Neural progenitor cell (in vitro differentiated cells): Measurements from ENCODE around the gene ASXL1. TPM values are rescaled to one million over a fixed set of nuclear protein-coding genes. Genes with fewer than 3 reads are reported as not detected.
A peak's percentile ranks its signal among the peaks of the same experiment; 100 is the strongest.
"Not testable (repeated sequence)": the region's sequence is repeated elsewhere in the genome, so short reads cannot be mapped to it uniquely, and the experiment has no call there.

Source experiments
- DNase-seq: peaks from one replicate; pipeline ENCODE4 v3.0.0-alpha.2; 2016; ENCODE audit warnings: low spot score
- H2AFZ ChIP-seq: fragments of 200-600 bp; sonication (generic); replicated peaks from 2 replicates; pipeline ENCODE4 v1.6.1; 2016; ENCODE audit warnings: antibody characterized with exemption
- H3F3A ChIP-seq: fragments of 200-600 bp; sonication (generic); 2 replicates; pipeline ENCODE4 v1.6.1; 2016; ENCODE audit warnings: antibody characterized with exemption, low read depth
- H3K27ac ChIP-seq: fragments of 200-600 bp; sonication (generic); 2 replicates; pipeline ENCODE4 v1.5.1; 2016; ENCODE audit warnings: mild to moderate bottlenecking
- H3K27me3 ChIP-seq: fragments of 200-600 bp; sonication (generic); 2 replicates; pipeline ENCODE4 v1.6.1; 2016; ENCODE audit warnings: mild to moderate bottlenecking, moderate library complexity
- H3K36me3 ChIP-seq: fragments of 200-600 bp; sonication (generic); 2 replicates; pipeline ENCODE4 v1.5.1; 2016
- H3K4me1 ChIP-seq: fragments of 200-600 bp; sonication (generic); 2 replicates; pipeline ENCODE4 v1.6.1; 2016; ENCODE audit warnings: mixed run types
- H3K4me2 ChIP-seq: fragments of 200-600 bp; sonication (generic); 2 replicates; pipeline ENCODE4 v1.6.1; 2016
- H3K4me3 ChIP-seq: fragments of 200-600 bp; sonication (generic); 2 replicates; pipeline ENCODE4 v1.5.1; 2016
- H3K79me2 ChIP-seq: fragments of 200-600 bp; sonication (generic); 2 replicates; pipeline ENCODE4 v1.6.1; 2016; ENCODE audit warnings: low read depth
- H3K9ac ChIP-seq: fragments of 200-600 bp; sonication (generic); 2 replicates; pipeline ENCODE4 v1.6.1; 2016
- H3K9me3 ChIP-seq: fragments of 200-600 bp; sonication (generic); 2 replicates; pipeline ENCODE4 v1.5.1; 2016; ENCODE audit warnings: low read depth
- H4K20me1 ChIP-seq: fragments of 200-600 bp; sonication (generic); 2 replicates; pipeline ENCODE4 v1.6.1; 2016; ENCODE audit warnings: low read depth
- H3K27ac Mint-ChIP-seq: 3 replicates; pipeline ENCODE4 v1.8.0; 2021; ENCODE audit warnings: mixed read lengths
- H3K27me3 Mint-ChIP-seq: 2 replicates; pipeline ENCODE4 v1.8.0; 2022; ENCODE audit warnings: low read depth, mild to moderate bottlenecking, inconsistent platforms, moderate library complexity, mixed read lengths; ENCODE audit not compliant: insufficient read depth
- H3K36me3 Mint-ChIP-seq: 3 replicates; pipeline ENCODE4 v1.8.0; 2021; ENCODE audit warnings: mixed read lengths
- H3K4me1 Mint-ChIP-seq: 3 replicates; pipeline ENCODE4 v1.8.0; 2021; ENCODE audit warnings: mixed read lengths
- H3K4me3 Mint-ChIP-seq: 3 replicates; pipeline ENCODE4 v1.8.0; 2021; ENCODE audit warnings: mild to moderate bottlenecking, moderate library complexity, mixed read lengths
- H3K9me3 Mint-ChIP-seq: 3 replicates; pipeline ENCODE4 v1.8.0; 2020; ENCODE audit warnings: mixed read lengths
- CTCF ChIP-seq: fragments of 200-600 bp; sonication (generic); IDR thresholded peaks from 2 replicates; pipeline ENCODE4 v1.5.1; 2017; ENCODE audit warnings: antibody characterized with exemption, mild to moderate bottlenecking
- EZH2 ChIP-seq: fragments of 200-600 bp; sonication (generic); IDR thresholded peaks from 2 replicates; pipeline ENCODE4 v1.6.1; 2017; ENCODE audit warnings: antibody characterized with exemption, mild to moderate bottlenecking, moderate library complexity
- EZH2phosphoT487 ChIP-seq: fragments of 200-600 bp; sonication (generic); IDR thresholded peaks from 2 replicates; pipeline ENCODE4 v1.6.1; 2017; ENCODE audit warnings: antibody characterized with exemption
- total RNA-seq: library from RNA; depleted of rRNA; stranded (reverse); fragments of >200 nt; gene quantifications from 2 replicates; pipeline ENCODE4 v1.2.3, GENCODE V29; 2015; ENCODE audit warnings: low replicate concordance

ASXL1 gene
- total RNA-seq, 1 donor from 2014 or later = 48.2 TPM

- no peaks in the 10 kb centered on the region for H3K36me3 ChIP-seq
- no peak overlapping the region for H3K27ac ChIP-seq
- H3K79me2 ChIP-seq = peaks cover 12% of the 10 kb centered on the region
- Mint-ChIP-seq H3K27me3 (peaks cover 3% of the 10 kb centered on the region), H3K4me3 (peak overlapping the region; percentile 28), H3K27ac (no peak overlapping the region), H3K4me1 (peaks cover 15% of the 10 kb centered on the region), H3K9me3 (no peaks in the 10 kb centered on the region), H3K36me3 (peaks cover 3% of the 10 kb centered on the region)
- H2AFZ ChIP-seq = no peak overlapping the region
- H3K27me3 ChIP-seq = peaks cover 5% of the 10 kb centered on the region
- peaks cover 12% of the 10 kb centered on the region for H3F3A ChIP-seq
- peaks cover 9% of the 10 kb centered on the region for H4K20me1 ChIP-seq
- TF ChIP-seq EZH2phosphoT487 (no peak), CTCF (no peak), EZH2 (no peak)
- H3K4me3 ChIP-seq = no peak overlapping the region
- H3K4me1 ChIP-seq = peaks cover 2% of the 10 kb centered on the region
- H3K9me3 ChIP-seq = no peaks in the 10 kb centered on the region
- no peak overlapping the region for H3K9ac ChIP-seq
- no peak overlapping the region for H3K4me2 ChIP-seq
- DNase-seq = no peak
Observed at GRCh38 chr20:32354592-32355416, 3.3 kb upstream of the ASXL1 start.

GRCh38 chr20:32355417-32355841, 2.7 kb upstream of the ASXL1 start:
- DNase-seq = no peak
- peaks cover 7% of the 10 kb centered on the region for H3K36me3 Mint-ChIP-seq
- Histone ChIP-seq H3K79me2 (peaks cover 18% of the 10 kb centered on the region), H3K9ac (no peak overlapping the region), H3K4me3 (no peak overlapping the region), H2AFZ (no peak overlapping the region), H3K36me3 (no peaks in the 10 kb centered on the region), H3K9me3 (no peaks in the 10 kb centered on the region), H3K4me2 (no peak overlapping the region), H3K4me1 (peaks cover 6% of the 10 kb centered on the region), H4K20me1 (peaks cover 16% of the 10 kb centered on the region), H3K27me3 (peaks cover 5% of the 10 kb centered on the region), H3K27ac (no peak overlapping the region), H3F3A (peaks cover 12% of the 10 kb centered on the region)
- no peaks in the 10 kb centered on the region for H3K9me3 Mint-ChIP-seq
- H3K4me3 Mint-ChIP-seq = no peak overlapping the region
- no peak overlapping the region for H3K27ac Mint-ChIP-seq
- TF ChIP-seq EZH2 (no peak), EZH2phosphoT487 (no peak), CTCF (no peak)
- peaks cover 4% of the 10 kb centered on the region for H3K27me3 Mint-ChIP-seq
- peaks cover 22% of the 10 kb centered on the region for H3K4me1 Mint-ChIP-seq

- H2AFZ ChIP-seq = not testable (repeated sequence)
Observed at GRCh38 chr20:32355907-32356621, 2.1 kb upstream of the ASXL1 start.

More at GRCh38 chr20:32355907-32356621, 2.1 kb upstream of the ASXL1 start:
- not testable (repeated sequence) for DNase-seq, H3K27me3 ChIP-seq, H3K4me2 ChIP-seq, H3K27ac ChIP-seq, H3K36me3 Mint-ChIP-seq, H3K4me1 ChIP-seq, H3K4me3 ChIP-seq, H3K4me3 Mint-ChIP-seq, H3K36me3 ChIP-seq, H3K27ac Mint-ChIP-seq, H3K9me3 ChIP-seq, H3K9ac ChIP-seq, H3K9me3 Mint-ChIP-seq, H3K27me3 Mint-ChIP-seq
- peaks cover 25% of the 10 kb centered on the region for H3K79me2 ChIP-seq
- H4K20me1 ChIP-seq = peaks cover 22% of the 10 kb centered on the region
- H3K4me1 Mint-ChIP-seq = peaks cover 24% of the 10 kb centered on the region
- peaks cover 12% of the 10 kb centered on the region for H3F3A ChIP-seq
